Measurements from ENCODE around the gene PIGS. TPM values are rescaled to one million over a fixed set of nuclear protein-coding genes. Genes with fewer than 3 reads are reported as not detected.
A peak's percentile ranks its signal among the peaks of the same experiment; 100 is the strongest.

PIGS gene
- polyA plus RNA-seq, 2 donors: 9.8 to 30.7 TPM

- Histone ChIP-seq H3K4me1 (ENCODE audit: control insufficient read depth in 2 of 2, insufficient read depth in 2 of 2, low read length in 1 of 2) (peaks cover 2 to 4% of the 10 kb centered on the region in 2 donors), H3K4me3 (ENCODE audit: low read depth in 1 of 2, low read length in 2 of 2) (no peak overlapping the region), H3K9me3 (ENCODE audit: control insufficient read depth in 2 of 2, insufficient read depth in 1 of 2, low read depth in 1 of 2, low read length in 1 of 2) (no peaks in the 10 kb centered on the region), H3K36me3 (ENCODE audit: control insufficient read depth in 2 of 2, insufficient read depth in 2 of 2, low read length in 1 of 2) (peaks cover 0 to 3% of the 10 kb centered on the region in 2 donors), H3K27me3 (ENCODE audit: control insufficient read depth in 1 of 2, insufficient read depth in 2 of 2, low read length in 2 of 2) (no peaks in the 10 kb centered on the region), H3K27ac (ENCODE audit: low read depth in 2 of 2, low read length in 1 of 2) (no peak overlapping the region)
- 93 to 94% methylated on average over 9 of the region's 9 CpGs for WGBS, 2 donors
Observed at GRCh38 chr17:28573521-28573920, 2.2 kb upstream of the PIGS start.

DNA sequence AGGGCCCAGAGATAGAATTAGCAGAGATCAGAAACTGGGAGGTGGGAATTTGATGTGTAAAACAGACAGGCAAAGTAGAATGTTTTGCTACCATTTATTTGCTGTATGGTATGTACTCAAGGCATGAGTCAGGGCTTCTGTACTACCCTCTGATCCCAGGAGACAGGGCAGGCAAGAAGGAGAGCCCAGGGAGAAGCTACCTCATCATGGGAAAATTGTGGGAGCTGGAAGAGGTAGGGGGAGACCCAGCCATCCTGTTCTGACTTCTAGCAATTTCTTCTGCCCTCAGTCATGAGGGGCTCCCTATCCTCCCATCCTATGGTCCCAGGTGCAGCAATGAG, 1.7 kb upstream of the PIGS start:
- H3K4me3 ChIP-seq (ENCODE audit: low read depth in 1 of 2, low read length in 2 of 2): no peak overlapping the region
- H3K9me3 ChIP-seq (ENCODE audit: control insufficient read depth in 2 of 2, insufficient read depth in 1 of 2, low read depth in 1 of 2, low read length in 1 of 2): no peaks in the 10 kb centered on the region
- peaks cover 0 to 3% of the 10 kb centered on the region in 2 donors for H3K36me3 ChIP-seq (ENCODE audit: control insufficient read depth in 2 of 2, insufficient read depth in 2 of 2, low read length in 1 of 2)
- H3K27ac ChIP-seq (ENCODE audit: low read depth in 2 of 2, low read length in 1 of 2): no peak overlapping the region
- H3K27me3 ChIP-seq (ENCODE audit: control insufficient read depth in 1 of 2, insufficient read depth in 2 of 2, low read length in 2 of 2): no peaks in the 10 kb centered on the region
- peaks cover 2 to 4% of the 10 kb centered on the region in 2 donors for H3K4me1 ChIP-seq (ENCODE audit: control insufficient read depth in 2 of 2, insufficient read depth in 2 of 2, low read length in 1 of 2)

GRCh38 chr17:28572259-28573039, 1.1 kb upstream of the PIGS start:
- WGBS, 2 donors: 66 to 70% methylated on average over 5 of the region's 5 CpGs
- Histone ChIP-seq H3K4me3 (ENCODE audit: low read depth in 1 of 2, low read length in 2 of 2) (no peak overlapping the region), H3K27me3 (ENCODE audit: control insufficient read depth in 1 of 2, insufficient read depth in 2 of 2, low read length in 2 of 2) (no peaks in the 10 kb centered on the region), H3K36me3 (ENCODE audit: control insufficient read depth in 2 of 2, insufficient read depth in 2 of 2, low read length in 1 of 2) (peaks cover 0 to 3% of the 10 kb centered on the region in 2 donors), H3K9me3 (ENCODE audit: control insufficient read depth in 2 of 2, insufficient read depth in 1 of 2, low read depth in 1 of 2, low read length in 1 of 2) (no peaks in the 10 kb centered on the region), H3K4me1 (ENCODE audit: control insufficient read depth in 2 of 2, insufficient read depth in 2 of 2, low read length in 1 of 2) (peaks cover 2 to 4% of the 10 kb centered on the region in 2 donors), H3K27ac (ENCODE audit: low read depth in 2 of 2, low read length in 1 of 2) (no peak overlapping the region)

- Histone ChIP-seq H3K9me3 (ENCODE audit: control insufficient read depth in 2 of 2, insufficient read depth in 1 of 2, low read depth in 1 of 2, low read length in 1 of 2) (no peaks in the 10 kb centered on the region), H3K4me1 (ENCODE audit: control insufficient read depth in 2 of 2, insufficient read depth in 2 of 2, low read length in 1 of 2) (peaks cover 0 to 2% of the 10 kb centered on the region in 2 donors), H3K36me3 (ENCODE audit: control insufficient read depth in 2 of 2, insufficient read depth in 2 of 2, low read length in 1 of 2) (peaks cover 0 to 6% of the 10 kb centered on the region in 2 donors), H3K4me3 (ENCODE audit: low read depth in 1 of 2, low read length in 2 of 2) (peak overlapping the region; percentile 91 to 97), H3K27ac (ENCODE audit: low read depth in 2 of 2, low read length in 1 of 2) (peak overlapping the region; percentile 74 to 81), H3K27me3 (ENCODE audit: control insufficient read depth in 1 of 2, insufficient read depth in 2 of 2, low read length in 2 of 2) (no peaks in the 10 kb centered on the region)
- WGBS, 2 donors: 0 to 1% methylated on average over 39 of the region's 39 CpGs
Observed at GRCh38 chr17:28570716-28571360, 486 bp downstream of the PIGS start.

DNA sequence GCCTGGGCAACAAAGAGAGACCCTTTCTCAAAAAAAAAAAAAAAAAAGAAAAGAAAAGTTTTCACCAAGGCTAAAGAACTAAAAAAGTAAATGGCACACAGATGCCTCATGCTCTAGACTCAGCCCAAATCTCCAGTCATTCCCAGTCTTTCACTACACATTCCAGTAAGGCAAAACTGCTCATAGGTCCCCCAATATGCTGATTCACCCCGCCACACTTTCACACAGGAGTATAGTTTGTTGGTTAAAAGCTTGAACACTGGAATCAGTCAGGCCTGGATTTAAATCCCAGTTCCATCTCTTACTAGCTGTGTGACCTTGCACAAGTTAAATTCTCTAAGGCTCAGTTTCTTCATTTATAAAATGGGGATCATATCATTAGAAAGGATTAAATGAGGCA, 1.9 kb downstream of the PIGS start:
- Histone ChIP-seq H3K27ac (ENCODE audit: low read depth in 2 of 2, low read length in 1 of 2) (no peak overlapping the region), H3K4me3 (ENCODE audit: low read depth in 1 of 2, low read length in 2 of 2) (no peak overlapping the region), H3K36me3 (ENCODE audit: control insufficient read depth in 2 of 2, insufficient read depth in 2 of 2, low read length in 1 of 2) (peaks cover 0 to 6% of the 10 kb centered on the region in 2 donors), H3K27me3 (ENCODE audit: control insufficient read depth in 1 of 2, insufficient read depth in 2 of 2, low read length in 2 of 2) (no peaks in the 10 kb centered on the region), H3K4me1 (ENCODE audit: control insufficient read depth in 2 of 2, insufficient read depth in 2 of 2, low read length in 1 of 2) (peaks cover 0 to 2% of the 10 kb centered on the region in 2 donors), H3K9me3 (ENCODE audit: control insufficient read depth in 2 of 2, insufficient read depth in 1 of 2, low read depth in 1 of 2, low read length in 1 of 2) (no peaks in the 10 kb centered on the region)
- 93 to 96% methylated on average over 1 of the region's 1 CpG for WGBS, 2 donors

DNA sequence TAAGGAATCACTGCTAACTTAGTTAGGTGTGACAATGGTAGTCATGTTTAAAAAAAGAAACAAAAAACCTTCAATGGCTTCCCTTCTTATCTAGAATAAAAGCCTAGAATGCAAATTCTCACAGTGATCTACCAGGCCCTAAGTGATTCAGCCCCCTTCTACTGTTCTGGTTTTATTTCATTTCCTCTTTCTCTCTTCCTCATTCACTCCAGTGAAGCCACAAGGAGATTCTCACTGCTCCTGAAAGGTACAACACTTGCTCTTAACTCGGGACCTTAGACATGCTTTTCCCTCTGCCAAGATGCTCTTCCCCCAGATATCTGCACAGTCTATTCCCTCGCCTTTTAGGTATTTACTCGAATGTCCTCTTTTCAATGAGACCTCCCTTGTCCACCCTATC, 3.7 kb downstream of the PIGS start:
- no peaks in the 10 kb centered on the region for H3K9me3 ChIP-seq (ENCODE audit: control insufficient read depth in 2 of 2, insufficient read depth in 1 of 2, low read depth in 1 of 2, low read length in 1 of 2)
- peaks cover 0 to 2% of the 10 kb centered on the region in 2 donors for H3K4me1 ChIP-seq (ENCODE audit: control insufficient read depth in 2 of 2, insufficient read depth in 2 of 2, low read length in 1 of 2)
- no peak overlapping the region for H3K4me3 ChIP-seq (ENCODE audit: low read depth in 1 of 2, low read length in 2 of 2)
- H3K27ac ChIP-seq (ENCODE audit: low read depth in 2 of 2, low read length in 1 of 2): no peak overlapping the region
- no peaks in the 10 kb centered on the region for H3K27me3 ChIP-seq (ENCODE audit: control insufficient read depth in 1 of 2, insufficient read depth in 2 of 2, low read length in 2 of 2)
- WGBS, 2 donors: 91 to 93% methylated on average over 3 of the region's 3 CpGs
- H3K36me3 ChIP-seq (ENCODE audit: control insufficient read depth in 2 of 2, insufficient read depth in 2 of 2, low read length in 1 of 2): peaks cover 0 to 12% of the 10 kb centered on the region in 2 donors

DNA sequence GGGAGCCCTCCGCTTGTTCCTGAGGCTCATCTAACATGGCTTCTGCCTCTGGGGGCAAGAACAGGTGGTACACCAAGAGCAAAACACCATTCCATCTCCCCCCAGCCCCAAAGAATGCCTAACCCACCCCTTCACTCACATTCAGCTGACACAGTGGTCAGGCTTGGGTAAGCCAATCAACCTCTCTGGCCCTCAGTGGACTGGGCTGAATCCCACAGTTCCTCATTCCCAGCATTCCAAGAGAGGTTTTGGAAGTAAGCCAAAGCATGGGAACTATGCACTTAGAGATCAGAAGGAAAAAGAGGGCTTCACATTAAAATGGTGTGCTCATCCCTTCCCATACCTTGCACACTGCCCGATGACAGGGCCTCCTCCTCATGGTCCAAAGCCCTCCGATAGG, 7.8 kb downstream of the PIGS start:
- Histone ChIP-seq H3K4me1 (ENCODE audit: control insufficient read depth in 2 of 2, insufficient read depth in 2 of 2, low read length in 1 of 2) (no peaks in the 10 kb centered on the region), H3K27me3 (ENCODE audit: control insufficient read depth in 1 of 2, insufficient read depth in 2 of 2, low read length in 2 of 2) (no peaks in the 10 kb centered on the region), H3K9me3 (ENCODE audit: control insufficient read depth in 2 of 2, insufficient read depth in 1 of 2, low read depth in 1 of 2, low read length in 1 of 2) (no peaks in the 10 kb centered on the region), H3K4me3 (ENCODE audit: low read depth in 1 of 2, low read length in 2 of 2) (no peak overlapping the region), H3K36me3 (ENCODE audit: control insufficient read depth in 2 of 2, insufficient read depth in 2 of 2, low read length in 1 of 2) (peaks cover 2 to 17% of the 10 kb centered on the region in 2 donors), H3K27ac (ENCODE audit: low read depth in 2 of 2, low read length in 1 of 2) (no peak overlapping the region)
- WGBS, 2 donors: 92 to 98% methylated on average over 3 of the region's 3 CpGs

- Histone ChIP-seq H3K27ac (ENCODE audit: low read depth in 2 of 2, low read length in 1 of 2) (no peak overlapping the region), H3K27me3 (ENCODE audit: control insufficient read depth in 1 of 2, insufficient read depth in 2 of 2, low read length in 2 of 2) (no peaks in the 10 kb centered on the region), H3K9me3 (ENCODE audit: control insufficient read depth in 2 of 2, insufficient read depth in 1 of 2, low read depth in 1 of 2, low read length in 1 of 2) (no peaks in the 10 kb centered on the region), H3K36me3 (ENCODE audit: control insufficient read depth in 2 of 2, insufficient read depth in 2 of 2, low read length in 1 of 2) (peaks cover 17 to 34% of the 10 kb centered on the region in 2 donors), H3K4me3 (ENCODE audit: low read depth in 1 of 2, low read length in 2 of 2) (no peak overlapping the region), H3K4me1 (ENCODE audit: control insufficient read depth in 2 of 2, insufficient read depth in 2 of 2, low read length in 1 of 2) (peaks cover 2 to 4% of the 10 kb centered on the region in 2 donors)
- WGBS, 2 donors: 92 to 97% methylated on average over 3 of the region's 3 CpGs
Observed at GRCh38 chr17:28555022-28555421, 16.3 kb downstream of the PIGS start.

- Histone ChIP-seq H3K9me3 (ENCODE audit: control insufficient read depth in 2 of 2, insufficient read depth in 1 of 2, low read depth in 1 of 2, low read length in 1 of 2) (no peaks in the 10 kb centered on the region), H3K36me3 (ENCODE audit: control insufficient read depth in 2 of 2, insufficient read depth in 2 of 2, low read length in 1 of 2) (peaks cover 17 to 34% of the 10 kb centered on the region in 2 donors), H3K4me3 (ENCODE audit: low read depth in 1 of 2, low read length in 2 of 2) (no peak overlapping the region), H3K27ac (ENCODE audit: low read depth in 2 of 2, low read length in 1 of 2) (no peak overlapping the region), H3K27me3 (ENCODE audit: control insufficient read depth in 1 of 2, insufficient read depth in 2 of 2, low read length in 2 of 2) (no peaks in the 10 kb centered on the region), H3K4me1 (ENCODE audit: control insufficient read depth in 2 of 2, insufficient read depth in 2 of 2, low read length in 1 of 2) (peaks cover 2 to 4% of the 10 kb centered on the region in 2 donors)
- WGBS, 2 donors: 79 to 92% methylated on average over 6 of the region's 6 CpGs
Observed at GRCh38 chr17:28554565-28554964, 16.8 kb downstream of the PIGS start.

Data from esophagus (tissue), 2 donors.